ENCODE results near the gene TNFRSF1A. TPM values are rescaled to one million over a fixed set of nuclear protein-coding genes. Genes with fewer than 3 reads are reported as not detected.

TNFRSF1A gene
- total RNA-seq, 1 experiment from 2014 or later: 84.6 TPM

DNA sequence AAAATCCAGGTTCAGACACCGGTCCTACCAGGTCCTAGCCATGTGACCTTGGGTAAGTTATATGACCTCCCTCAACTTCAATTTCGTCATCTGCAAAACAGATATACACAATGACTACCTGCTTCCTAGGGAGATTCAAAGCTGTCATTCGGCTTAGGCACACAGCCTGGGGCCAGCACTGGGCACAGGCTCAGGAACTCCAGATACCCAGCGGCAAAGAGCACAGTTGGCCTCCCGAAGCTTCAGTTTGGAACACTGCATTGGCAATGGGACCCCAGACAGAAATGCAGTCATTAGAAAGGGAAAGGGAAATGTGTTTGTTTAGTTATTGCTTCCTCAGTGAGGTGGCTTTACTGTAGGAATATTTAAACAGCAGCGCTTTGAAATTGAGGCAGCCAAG lies 20.0 kb downstream of the TNFRSF1A start:
- no peaks in the 10 kb centered on the region for H3K27me3 ChIP-seq (ENCODE audit: control insufficient read depth, insufficient read depth, low read length)
- no peak overlapping the region for H3K4me3 ChIP-seq (ENCODE audit: insufficient read depth, low read depth, low read length)
- DNase-seq: no peak
- peaks cover 16% of the 10 kb centered on the region for H3K36me3 ChIP-seq (replicated peaks; ENCODE audit: control insufficient read depth, insufficient read depth, low read length)

DNA sequence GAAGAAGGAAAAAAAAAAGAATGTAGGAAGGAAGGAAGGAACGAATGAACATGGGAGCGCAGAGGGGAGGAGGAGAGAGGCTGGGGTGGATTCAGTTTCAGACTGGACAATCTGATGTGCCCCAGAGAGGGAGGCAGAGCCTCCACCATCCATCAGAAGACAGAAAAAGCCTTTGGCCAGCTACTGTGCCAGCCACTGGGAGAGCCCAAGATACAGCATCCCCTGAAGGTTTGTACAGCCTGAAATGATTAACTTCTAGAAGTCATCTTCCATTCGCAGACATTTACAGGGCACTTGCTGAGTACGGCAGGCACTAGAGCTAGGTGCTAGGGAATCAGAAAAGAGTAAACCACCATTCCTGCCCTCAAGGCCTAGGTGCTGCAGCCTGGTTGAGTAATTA lies 22.4 kb downstream of the TNFRSF1A start:
- Histone ChIP-seq H3K4me3 (ENCODE audit: insufficient read depth, low read depth, low read length) (no peak overlapping the region), H3K27me3 (ENCODE audit: control insufficient read depth, insufficient read depth, low read length) (no peaks in the 10 kb centered on the region), H3K36me3 (replicated peaks; ENCODE audit: control insufficient read depth, insufficient read depth, low read length) (peaks cover 17% of the 10 kb centered on the region)
- DNase-seq: no peak

DNA sequence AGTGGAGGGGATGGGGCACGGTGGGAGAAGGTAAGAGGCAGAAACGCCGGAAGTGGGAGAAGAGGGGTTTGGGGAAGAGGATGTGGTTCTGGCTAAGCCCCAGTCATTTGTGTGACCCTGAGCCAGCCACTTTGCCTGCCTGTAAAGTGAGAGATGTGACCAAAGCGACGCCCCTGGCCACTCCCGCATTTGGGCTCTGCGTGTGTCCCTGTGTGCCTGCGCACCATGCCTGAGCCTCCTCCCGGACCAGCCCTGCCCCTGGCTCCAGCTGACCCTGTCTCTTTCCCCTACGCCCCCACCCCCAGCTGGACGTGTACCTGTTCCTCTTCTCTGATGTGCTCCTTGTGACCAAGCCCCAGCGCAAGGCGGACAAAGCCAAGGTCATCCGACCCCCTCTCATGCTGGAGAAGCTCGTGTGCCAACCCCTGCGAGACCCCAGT lies 23.4 kb downstream of the TNFRSF1A start:
- no peaks in the 10 kb centered on the region for H3K27me3 ChIP-seq (ENCODE audit: control insufficient read depth, insufficient read depth, low read length)
- DNase-seq: no peak
- no peak overlapping the region for H3K4me3 ChIP-seq (ENCODE audit: insufficient read depth, low read depth, low read length)
- H3K36me3 ChIP-seq (replicated peaks; ENCODE audit: control insufficient read depth, insufficient read depth, low read length): peaks cover 18% of the 10 kb centered on the region

DNA sequence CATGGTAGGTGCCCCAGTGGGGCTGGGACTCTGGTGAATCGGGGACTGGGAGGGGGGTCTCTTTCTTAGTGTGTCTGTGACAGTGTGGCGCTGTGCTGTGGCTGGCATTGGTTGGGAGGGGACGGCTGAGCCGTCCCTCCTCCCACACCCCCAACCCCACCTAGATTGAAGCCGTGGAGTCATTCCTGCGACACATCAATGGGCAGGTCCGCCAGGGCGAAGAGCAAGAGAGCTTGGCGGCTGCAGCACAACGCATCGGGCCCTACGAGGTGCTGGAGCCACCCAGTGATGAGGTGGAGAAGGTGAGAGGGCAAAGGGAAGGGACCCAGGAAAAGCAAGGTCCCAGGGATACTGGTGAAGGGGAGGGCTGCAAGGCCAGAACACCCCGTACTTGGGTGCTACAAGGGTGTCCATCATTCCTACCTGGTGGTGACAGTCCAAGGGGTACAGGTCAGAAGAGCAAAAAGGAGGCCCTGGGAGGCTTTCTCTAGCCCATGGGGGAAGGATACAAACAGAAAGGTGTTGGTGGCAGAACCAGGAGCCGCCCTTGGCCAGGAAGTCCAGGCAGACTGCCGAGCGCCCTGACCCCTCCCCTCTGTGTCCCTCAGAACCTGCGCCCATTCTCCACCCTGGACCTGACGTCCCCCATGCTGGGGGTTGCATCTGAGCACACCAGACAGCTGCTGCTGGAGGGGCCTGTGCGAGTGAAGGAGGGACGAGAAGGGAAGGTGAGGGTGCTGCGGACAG lies 24.0 kb downstream of the TNFRSF1A start:
- Histone ChIP-seq H3K36me3 (replicated peaks; ENCODE audit: control insufficient read depth, insufficient read depth, low read length) (peaks cover 18% of the 10 kb centered on the region), H3K27me3 (ENCODE audit: control insufficient read depth, insufficient read depth, low read length) (no peaks in the 10 kb centered on the region), H3K4me3 (ENCODE audit: insufficient read depth, low read depth, low read length) (no peak overlapping the region)
- DNase-seq: no peak

DNA sequence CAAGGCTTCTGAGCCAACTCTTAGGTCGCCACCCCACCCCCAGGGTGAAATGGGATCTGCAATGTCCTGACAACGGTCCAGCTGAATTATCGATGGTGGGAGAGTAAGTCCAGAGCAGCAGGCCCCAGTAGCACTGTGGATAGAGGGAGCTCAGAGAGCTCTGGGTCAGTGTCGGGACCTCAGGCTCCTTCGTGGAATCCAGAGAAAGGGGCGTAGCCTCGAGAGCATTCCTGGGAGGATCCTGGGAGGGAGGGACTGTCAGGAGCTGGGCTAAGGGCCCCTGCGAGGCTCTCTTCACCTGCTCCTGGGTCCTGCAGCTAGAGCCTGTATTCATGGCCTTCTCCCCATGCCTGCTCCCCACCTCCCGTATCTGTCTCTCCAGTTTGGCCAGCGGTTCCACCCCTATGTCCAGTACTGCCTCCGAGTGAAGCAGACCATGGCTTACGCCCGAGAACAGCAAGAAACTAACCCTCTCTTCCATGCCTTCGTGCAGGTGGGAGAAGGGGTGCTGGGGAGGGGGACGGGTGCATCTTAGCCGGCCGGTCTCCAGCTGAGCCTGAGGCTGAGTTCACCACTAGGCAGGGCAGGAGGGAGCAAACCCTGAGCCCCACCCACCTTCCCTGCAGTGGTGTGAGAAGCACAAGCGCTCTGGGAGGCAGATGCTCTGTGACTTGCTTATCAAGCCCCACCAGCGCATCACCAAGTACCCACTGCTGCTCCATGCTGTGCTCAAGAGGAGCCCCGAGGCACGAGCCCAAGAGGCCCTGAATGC lies 24.8 kb downstream of the TNFRSF1A start:
- DNase-seq: peak; percentile 77
- Histone ChIP-seq H3K27me3 (ENCODE audit: control insufficient read depth, insufficient read depth, low read length) (no peaks in the 10 kb centered on the region), H3K36me3 (replicated peaks; ENCODE audit: control insufficient read depth, insufficient read depth, low read length) (peaks cover 18% of the 10 kb centered on the region), H3K4me3 (ENCODE audit: insufficient read depth, low read depth, low read length) (no peak overlapping the region)

DNA sequence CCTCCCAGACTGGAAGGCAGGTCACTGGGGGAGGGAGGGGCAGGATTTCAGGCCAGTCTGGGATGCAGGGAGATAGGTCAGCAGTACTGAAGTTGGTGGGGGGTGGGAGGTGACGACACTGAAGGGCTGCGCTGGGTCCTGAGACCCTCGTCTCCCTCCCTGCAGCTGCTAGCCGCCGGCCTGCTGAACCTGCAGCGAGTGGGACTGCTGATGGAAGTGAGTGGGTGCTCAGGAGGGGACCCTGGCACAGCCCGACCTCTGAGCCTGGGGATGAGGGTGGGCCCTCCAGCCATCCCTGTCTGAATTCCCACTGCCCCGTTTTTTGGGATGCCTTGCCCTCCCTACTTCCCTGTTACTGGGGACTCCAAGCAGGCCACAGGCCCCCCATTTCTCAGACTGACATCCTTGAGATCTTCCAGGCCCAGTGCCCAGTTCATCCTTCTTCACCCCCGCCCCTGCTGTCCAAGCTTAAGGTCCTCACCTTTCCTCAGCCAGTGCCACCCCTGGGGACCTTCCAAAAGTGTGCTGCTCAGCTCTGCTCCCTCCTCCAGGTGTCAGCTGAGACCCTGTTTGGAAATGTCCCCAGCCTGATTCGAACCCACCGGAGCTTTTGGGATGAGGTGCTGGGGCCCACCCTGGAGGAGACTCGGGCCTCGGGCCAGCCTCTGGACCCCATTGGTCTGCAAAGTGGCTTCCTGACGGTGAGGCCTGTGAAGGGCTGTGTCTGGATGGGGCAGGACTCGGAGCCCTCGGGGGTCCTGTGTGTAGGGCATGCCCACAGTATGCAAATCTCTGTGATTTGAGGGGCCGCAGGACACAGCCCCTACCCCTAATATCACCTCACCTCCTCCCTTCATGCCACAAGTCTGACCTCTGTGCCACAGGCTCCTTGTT lies 25.9 kb downstream of the TNFRSF1A start:
- Histone ChIP-seq H3K4me3 (ENCODE audit: insufficient read depth, low read depth, low read length) (no peak overlapping the region), H3K27me3 (ENCODE audit: control insufficient read depth, insufficient read depth, low read length) (no peaks in the 10 kb centered on the region), H3K36me3 (replicated peaks; ENCODE audit: control insufficient read depth, insufficient read depth, low read length) (peaks cover 18% of the 10 kb centered on the region)
- no peak for DNase-seq

DNA sequence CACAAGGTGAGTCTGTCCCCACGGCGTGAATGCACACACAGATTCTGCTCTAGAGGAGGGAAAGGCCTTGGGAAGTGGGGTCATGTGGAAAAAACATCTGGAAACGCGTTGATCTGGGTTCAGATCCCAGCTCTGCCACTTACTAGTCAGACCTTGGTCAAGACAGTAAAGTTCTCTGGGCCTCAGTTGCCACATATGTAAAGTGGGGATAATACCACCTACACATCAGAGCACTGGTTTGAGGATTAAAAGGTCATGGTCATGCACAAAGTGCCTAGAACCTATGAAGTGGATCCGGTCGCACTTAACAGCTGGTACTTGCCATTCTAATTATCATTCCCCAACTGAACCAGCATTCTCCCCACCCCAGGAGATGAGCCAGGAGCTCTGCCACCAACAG lies 26.7 kb downstream of the TNFRSF1A start:
- DNase-seq: no peak
- Histone ChIP-seq H3K27me3 (ENCODE audit: control insufficient read depth, insufficient read depth, low read length) (peaks cover under 1% of the 10 kb centered on the region), H3K4me3 (ENCODE audit: insufficient read depth, low read depth, low read length) (no peak overlapping the region), H3K36me3 (replicated peaks; ENCODE audit: control insufficient read depth, insufficient read depth, low read length) (peaks cover 16% of the 10 kb centered on the region)

DNA sequence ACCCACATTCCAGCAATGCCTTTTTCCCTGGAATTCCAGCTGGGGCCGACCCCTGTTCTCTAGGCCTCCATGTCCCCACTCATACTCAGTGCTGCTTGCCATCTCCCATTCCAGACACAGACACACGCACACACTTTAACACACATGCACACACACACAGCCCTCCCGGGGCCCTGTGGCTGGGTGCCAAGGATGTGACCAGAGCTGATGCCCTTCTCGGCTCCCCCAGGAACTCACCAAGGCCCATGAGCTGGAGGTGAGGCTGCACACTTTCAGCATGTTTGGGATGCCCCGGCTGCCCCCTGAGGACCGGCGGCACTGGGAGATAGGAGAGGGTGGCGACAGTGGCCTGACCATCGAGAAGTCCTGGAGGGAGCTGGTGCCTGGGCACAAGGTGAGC lies 27.1 kb downstream of the TNFRSF1A start:
- peaks cover 4% of the 10 kb centered on the region for H3K27me3 ChIP-seq (ENCODE audit: control insufficient read depth, insufficient read depth, low read length)
- no peak for DNase-seq
- peaks cover 13% of the 10 kb centered on the region for H3K36me3 ChIP-seq (replicated peaks; ENCODE audit: control insufficient read depth, insufficient read depth, low read length)
- no peak overlapping the region for H3K4me3 ChIP-seq (ENCODE audit: insufficient read depth, low read depth, low read length)

DNA sequence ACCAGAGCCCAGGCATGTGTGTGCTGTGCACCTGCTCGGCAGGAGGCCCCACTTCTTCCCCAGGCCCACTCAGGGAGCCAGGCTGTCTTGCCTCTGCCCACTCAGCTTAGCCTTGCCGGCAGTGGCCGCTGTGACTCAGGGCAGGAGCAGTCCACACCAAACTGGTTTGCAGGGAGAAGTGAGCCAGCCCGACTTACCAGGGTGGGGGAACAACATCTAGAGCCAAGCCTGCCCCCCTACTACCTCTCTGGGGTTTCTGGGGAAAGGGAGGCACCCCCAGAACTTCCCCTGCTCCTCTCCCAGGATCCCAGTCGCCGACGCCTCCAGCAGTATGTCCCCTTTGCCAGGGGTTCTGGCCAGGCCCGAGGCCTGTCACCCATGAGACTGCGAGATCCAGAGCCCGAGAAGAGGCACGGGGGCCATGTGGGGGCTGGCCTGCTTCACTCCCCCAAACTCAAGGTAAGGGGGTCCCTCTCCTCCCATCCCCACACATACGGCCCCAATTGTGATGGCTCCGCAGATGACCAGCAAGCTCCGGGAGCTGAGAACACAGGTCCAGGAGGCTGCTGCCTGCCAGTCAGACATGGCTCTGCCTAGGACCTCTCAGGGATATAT lies 28.4 kb downstream of the TNFRSF1A start:
- Histone ChIP-seq H3K4me3 (ENCODE audit: insufficient read depth, low read depth, low read length) (no peak overlapping the region), H3K27me3 (ENCODE audit: control insufficient read depth, insufficient read depth, low read length) (peaks cover 7% of the 10 kb centered on the region), H3K36me3 (replicated peaks; ENCODE audit: control insufficient read depth, insufficient read depth, low read length) (peaks cover 7% of the 10 kb centered on the region)
- DNase-seq: no peak

DNA sequence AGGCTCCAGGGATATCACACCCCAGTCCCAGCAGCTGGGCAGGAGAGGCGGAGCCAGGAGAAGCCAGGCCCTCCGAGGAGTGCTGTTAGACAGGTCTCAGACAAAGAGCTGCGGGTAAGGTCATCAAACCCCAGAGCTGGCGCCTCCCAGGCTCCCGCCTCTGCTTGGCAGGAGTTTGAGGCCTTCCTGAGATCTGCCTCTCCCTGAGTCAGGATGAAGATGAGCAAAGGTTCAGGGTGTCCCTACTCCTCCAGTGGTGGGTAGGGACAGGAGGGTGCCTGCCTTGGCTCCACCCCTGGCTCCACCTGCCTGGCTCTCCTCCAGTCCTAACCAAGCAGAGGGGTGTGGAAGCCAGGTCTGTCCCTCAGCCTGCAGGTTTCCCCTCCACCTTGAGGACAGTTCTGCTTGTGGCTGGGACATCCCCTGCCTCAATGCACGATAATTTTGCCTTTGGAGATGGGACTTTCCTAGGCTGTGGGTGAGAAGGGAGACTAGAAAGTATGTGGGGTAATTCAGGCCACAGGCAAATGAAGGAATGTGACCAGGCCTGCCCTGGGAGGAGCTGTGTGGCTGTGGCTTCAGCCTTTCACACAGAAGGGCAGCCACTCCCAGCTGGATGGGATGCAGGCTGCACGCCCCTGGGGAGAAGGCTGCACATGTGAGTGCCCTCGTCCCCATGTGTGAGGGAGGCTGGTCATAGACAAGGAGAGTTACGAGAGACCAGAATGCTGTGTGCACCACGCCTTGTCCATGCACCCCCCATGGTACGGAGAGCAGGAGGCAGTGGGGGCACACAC lies 29.1 kb downstream of the TNFRSF1A start:
- Histone ChIP-seq H3K36me3 (replicated peaks; ENCODE audit: control insufficient read depth, insufficient read depth, low read length) (peaks cover 4% of the 10 kb centered on the region), H3K27me3 (ENCODE audit: control insufficient read depth, insufficient read depth, low read length) (peaks cover 7% of the 10 kb centered on the region), H3K4me3 (ENCODE audit: insufficient read depth, low read depth, low read length) (no peak overlapping the region)
- DNase-seq: peak; percentile 83

DNA sequence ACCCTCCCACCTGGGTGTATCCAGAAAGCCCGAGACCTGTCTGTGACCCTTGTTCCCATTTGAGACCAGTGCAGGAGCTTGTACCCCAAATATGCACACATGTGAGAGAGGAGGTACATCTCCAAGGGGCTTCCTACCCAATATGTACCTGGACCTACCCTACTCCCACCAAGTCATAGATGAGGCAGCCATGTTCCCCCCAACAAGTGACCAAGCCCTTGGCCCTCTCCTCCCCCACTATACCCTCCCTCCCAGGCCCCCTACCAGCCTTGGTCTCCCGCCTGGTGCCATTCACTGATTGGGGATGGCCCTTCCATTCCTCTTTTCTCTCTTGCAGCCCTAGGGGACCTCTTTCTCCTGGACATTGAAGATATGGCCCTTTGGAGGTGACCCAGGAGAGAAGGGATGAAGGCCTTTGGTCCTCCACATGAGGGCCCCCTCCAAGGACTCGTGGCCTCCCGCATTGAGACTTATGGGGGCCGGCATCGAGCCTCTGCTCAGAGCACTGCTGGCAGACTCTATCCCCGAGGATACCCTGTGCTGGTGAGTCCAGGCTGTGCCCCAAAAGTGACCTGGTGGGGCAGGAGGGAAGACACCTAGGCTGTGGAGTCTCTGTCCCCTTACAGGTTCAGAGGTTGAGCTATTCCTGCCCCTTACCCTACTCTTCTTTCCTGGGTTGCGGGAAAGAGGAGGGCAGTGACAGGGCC lies 29.9 kb downstream of the TNFRSF1A start:
- no peak overlapping the region for H3K4me3 ChIP-seq (ENCODE audit: insufficient read depth, low read depth, low read length)
- peaks cover 9% of the 10 kb centered on the region for H3K27me3 ChIP-seq (ENCODE audit: control insufficient read depth, insufficient read depth, low read length)
- H3K36me3 ChIP-seq (replicated peaks; ENCODE audit: control insufficient read depth, insufficient read depth, low read length): peaks cover 4% of the 10 kb centered on the region
- no peak for DNase-seq

DNA sequence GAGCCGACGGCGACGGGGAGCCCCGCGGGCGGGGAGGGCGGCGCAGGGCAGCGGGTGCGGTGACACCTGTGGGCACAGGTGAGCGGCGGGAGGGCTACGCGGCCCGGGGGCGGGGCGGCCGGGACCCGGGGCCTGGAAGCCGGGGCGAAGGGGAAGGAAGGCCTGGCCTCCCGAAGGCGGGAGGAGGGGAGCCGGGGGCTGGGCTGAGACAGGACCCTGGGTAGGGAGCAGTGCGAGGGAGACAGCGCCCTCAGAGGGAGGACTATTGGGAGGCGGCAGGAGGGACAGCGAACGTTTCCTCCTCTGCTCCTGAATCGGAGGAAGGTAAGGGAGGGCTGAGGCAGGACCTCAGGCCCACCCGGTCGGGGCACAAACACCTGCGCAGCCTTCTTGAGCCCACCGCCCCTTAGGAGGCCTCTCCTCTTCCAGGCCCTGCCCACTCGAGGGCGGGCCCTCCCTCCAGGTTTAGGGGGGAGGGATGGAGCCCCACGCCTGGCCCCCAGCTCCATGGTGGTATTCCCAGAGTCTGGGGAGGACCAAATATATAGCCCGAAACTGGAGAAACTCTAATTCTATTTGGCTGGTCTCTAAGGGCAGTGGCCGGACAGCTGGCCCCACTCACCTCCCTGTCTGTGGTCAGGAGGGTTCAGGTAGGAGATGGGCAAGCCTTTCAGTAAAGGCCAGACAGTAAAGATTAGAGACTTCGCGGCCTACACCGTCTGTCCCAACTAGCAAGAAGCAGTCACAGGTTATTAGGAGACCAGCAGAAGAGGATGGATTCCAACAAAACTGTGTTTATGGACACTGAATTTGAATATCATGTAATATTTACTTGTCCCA lies 30.9 kb downstream of the TNFRSF1A start:
- peaks cover 4% of the 10 kb centered on the region for H3K36me3 ChIP-seq (replicated peaks; ENCODE audit: control insufficient read depth, insufficient read depth, low read length)
- peaks cover 9% of the 10 kb centered on the region for H3K27me3 ChIP-seq (ENCODE audit: control insufficient read depth, insufficient read depth, low read length)
- DNase-seq: peak; percentile 97
- peak overlapping the region; percentile 54 for H3K4me3 ChIP-seq (ENCODE audit: insufficient read depth, low read depth, low read length)

Data from H7 (cell line).